Hematopoietic multipotent progenitor cell treated with erythropoietin and hydrocortisone succinate and interleukin-3 and kit ligand, for 17 days (in vitro differentiated cells): ENCODE data around the gene ZDHHC11B.
"Not testable (repeated sequence)": the region's sequence is repeated elsewhere in the genome, so short reads cannot be mapped to it uniquely, and the experiment has no call there.

Experiments used
- DNase-seq: peaks from one replicate; pipeline ENCODE4 v3.0.0-alpha.2; 2015; ENCODE audit warnings: low spot score

The ZDHHC11B gene

DNA sequence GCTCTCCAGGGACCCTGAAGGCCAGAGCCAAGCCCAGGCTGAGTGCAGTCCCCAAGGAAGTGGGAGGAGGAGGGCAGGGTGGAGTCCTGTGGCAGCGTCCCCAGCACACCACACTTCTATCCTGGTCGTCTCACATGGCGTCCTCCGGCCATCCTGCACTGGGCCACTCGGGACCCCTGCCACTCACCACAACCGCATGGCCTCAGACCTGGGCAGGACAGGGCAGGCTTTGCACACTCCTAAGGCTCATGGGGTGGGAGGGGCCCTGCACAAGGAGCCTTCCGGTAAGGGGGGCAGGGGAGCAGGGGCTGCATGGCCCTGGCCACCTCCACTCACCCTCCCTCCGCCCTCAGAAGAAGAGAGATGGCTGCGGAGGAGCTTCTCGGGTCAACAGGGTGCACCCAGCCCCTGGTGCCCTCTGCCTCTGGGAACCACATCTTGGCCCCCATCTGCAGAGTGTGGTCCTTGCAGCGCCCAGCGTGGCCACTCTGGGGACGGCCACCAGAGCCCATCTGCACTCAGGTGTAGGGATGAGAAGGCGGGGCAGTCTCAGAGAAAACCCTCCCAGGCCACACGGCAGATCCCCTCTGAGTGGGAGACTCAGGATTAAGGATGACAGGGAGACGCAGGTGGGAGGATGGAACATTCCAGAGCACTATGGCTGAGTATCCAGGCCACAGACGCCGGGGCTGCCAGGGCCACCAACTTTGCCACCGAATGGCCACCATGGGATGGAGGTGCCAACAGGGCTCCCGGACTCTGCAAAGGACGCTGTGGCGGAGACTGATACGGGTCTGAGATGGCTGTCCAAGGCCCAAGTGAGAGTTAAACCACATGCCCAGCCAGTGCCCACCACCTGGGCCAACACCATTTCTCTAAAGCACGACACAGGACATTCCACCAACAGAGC is 99.0 kb downstream of the ZDHHC11B start:
- DNase-seq: no peak

DNA sequence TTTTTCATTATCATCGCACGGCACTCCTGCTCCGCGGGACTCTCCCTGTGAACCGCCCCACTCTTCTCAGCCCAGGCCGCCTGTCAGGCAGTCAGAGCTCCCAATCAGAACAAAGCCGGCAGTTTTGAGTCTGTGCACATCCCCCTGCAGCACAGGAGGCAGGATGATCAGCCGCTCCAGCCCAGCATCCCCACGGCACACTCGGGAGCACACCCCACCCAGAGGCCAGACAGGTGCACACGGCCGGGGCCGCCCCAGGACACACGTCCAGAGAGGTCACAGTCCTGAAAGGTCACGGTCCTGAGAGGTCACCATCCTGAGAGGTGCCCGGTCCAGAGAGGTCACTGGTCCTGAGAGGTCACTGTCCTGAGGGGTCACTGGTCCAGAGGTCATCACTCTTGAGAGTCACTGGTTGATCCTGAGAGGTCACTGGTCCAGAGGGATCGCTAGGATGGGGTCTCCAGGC is 99.7 kb downstream of the ZDHHC11B start:
- DNase-seq: no peak

DNA sequence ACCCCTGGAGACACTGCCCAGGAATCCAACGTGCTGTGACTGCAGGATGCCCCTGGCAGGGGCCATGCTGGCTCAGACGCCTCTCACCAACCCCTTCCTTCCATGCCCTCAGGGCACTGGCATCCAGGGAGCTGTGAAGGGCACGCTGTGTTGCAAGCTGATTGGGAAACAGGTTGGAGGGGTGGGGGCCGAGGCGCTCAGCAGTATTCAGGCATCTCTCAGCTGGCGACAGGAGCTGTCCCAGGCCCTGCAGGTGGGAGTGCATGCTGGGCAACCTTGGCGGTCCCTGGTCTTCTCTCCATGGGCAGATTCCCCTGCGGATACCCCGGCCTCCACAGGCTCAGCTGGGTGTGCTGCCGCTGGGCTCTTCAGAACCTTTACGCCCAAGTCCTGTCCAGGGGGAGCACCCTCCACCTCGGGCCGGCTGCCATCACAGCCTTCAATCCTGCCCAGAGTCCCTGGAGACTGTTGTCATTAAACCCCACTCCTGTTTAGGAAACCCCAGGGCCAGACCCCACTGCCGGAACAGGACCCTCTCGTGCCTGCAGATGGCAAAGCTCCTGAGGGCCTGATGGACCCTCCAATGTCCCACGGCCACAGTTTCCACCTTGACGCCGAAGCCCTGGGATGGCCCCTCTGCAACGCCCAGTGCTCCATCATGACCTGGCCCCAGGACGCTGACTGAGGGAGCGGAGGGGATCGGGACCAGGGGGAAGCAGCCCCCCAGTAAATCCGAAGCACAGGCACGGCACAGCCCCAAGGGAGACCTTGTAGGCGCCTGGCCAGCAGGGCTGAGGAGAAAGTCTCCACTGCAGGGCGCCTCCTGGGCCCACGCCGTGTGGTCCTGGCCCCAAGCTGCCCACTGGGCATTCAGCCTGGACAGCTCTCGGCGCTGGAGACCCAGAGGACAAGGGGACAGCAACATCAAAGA is 100.7 kb downstream of the ZDHHC11B start:
- DNase-seq: no peak

DNA sequence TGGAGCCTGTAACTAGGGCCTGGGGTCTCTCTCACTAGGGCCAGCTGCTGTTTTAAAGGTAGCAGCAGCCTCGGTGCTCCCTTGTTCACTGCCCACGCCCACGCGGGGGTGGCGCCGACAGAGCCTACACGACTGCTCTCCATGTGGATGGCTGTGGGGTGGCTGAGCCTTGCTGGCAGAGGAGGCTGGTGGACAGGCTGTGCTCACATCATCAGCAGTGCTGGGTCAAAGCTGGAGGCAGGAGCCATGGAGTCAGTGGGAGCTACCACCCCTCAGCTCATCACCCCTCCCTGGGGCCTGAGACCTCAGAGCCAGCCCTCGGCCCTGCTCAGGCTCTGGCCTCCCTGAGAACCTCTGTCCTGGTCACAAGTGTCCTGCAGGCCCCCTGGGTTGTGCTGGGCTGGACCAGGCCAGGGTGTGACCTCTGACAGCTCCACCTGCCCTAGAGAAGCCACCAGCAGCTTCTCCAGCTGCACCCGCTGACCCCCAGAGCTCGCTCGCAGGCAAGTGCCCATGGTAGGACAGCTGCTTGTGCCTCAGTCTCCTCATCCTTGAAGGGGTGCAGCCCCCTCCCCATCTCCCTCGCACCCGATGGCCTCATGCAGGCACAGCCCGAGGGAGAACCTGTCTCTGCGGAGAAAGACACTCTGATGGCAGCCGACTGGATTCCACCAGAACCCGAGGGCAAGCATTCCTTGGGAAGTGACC is 101.7 kb downstream of the ZDHHC11B start:
- DNase-seq: not testable (repeated sequence)

DNA sequence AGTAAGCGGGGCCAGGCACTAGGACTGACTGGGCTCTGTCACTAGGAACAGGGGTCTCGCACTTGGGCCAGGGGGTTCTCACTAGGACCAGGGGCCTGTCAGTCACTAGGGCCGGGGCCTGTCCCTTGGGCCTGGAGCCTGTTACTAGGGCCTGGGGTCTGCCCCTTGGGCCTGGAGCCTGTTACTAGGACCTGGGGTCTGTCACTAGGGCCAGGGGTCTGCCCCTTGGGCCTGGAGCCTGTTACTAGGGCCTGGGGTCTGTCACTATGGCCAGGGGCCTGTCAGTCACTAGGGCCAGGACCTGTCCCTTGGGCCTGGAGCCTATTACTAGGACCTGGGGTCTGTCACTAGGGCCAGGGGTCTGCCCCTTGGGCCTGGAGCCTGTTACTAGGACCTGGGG is 102.3 kb downstream of the ZDHHC11B start:
- DNase-seq: not testable (repeated sequence)

DNA sequence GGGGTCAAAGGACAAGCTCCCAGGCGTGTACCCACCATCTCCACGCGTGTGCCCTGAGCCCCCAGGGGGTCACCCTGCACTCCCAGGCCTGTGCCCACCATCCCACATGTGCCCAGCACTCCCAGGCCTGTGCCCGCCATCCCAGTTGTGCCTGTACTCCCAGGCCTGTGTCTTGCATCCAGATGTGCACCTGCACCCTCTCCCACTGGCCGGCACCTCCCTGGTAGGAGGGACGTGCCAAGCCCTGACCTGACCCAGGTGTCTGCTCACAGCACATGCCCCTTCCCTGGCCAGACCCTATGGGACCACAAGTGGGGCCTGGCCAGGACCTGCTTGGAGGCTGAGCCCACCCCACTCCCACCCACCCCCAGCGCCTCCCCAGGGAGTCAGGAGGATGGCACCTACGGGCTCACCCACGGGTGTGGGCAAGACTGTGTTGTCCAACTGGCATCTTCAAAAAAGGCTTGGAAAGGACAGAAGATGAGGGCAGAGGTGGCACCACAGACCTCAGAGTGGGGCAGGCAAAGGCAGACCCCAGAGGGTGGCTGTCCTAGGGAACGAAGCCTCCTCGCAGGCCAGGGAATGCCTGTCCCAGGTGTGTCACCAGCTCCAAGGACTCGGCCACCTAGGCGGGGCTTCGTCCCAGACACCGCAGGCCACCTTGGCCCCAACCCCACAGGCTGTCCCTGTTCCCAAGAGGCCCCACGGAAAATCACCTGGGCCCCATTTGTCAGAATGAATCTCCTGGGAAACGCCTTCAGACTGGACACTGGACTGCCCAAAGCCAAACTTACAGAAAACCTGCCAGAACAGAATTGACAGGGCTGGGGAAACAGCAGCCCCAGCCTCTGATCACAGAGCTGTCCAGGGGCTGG is 103.0 kb downstream of the ZDHHC11B start:
- DNase-seq: not testable (repeated sequence)

DNA sequence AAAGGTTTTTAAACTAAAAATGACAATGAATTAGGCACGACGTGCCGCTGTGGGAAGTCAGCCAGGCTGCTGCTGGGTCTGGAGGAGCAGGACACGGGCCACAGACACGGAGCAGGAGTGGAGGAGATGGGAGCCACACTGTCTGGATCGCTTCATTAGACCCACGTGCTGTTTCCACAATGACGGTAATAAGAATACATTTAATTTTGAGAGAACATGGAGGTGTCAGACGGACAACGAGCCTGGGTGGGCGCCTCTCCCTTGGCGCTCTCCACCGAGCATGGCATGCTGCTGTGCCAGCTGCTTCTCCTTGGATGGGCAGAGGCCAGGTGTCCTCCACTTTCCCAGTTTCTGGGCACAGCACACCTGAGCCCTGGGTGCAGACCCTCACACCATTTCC is 103.7 kb downstream of the ZDHHC11B start:
- DNase-seq: not testable (repeated sequence)

DNA sequence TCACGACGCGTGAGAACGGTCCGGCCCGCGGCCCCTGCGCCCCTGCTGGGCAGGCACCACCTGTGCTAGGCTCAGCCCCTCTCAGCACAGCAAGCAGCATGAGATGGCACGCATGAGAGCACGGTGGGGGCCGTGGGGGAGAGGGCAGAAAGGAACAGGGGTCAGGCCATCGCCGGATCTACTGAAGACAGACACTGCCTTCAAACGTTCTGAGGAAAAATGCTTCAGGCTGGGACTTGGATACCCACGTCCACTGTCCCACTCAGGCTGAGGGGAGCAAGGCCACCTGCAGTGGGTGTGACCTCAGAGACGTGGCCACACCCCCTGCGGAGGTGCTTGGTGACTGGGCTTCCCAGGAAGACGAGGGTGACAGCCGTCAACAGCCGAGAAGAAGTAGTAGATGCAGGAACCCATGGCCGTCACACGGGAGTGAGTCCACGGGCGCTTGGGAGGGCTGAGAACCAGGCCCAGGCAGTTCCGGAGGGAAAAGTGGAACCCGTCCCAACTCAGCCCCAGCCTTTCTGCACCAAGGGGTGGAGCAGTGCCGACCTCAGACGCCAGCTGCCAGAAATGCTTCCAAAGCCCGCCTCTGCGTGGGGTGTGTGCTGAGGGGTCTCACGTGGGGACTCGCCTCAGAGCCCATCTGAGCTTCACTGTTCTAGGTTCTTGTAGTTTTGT is 104.3 kb downstream of the ZDHHC11B start:
- not testable (repeated sequence) for DNase-seq

DNA sequence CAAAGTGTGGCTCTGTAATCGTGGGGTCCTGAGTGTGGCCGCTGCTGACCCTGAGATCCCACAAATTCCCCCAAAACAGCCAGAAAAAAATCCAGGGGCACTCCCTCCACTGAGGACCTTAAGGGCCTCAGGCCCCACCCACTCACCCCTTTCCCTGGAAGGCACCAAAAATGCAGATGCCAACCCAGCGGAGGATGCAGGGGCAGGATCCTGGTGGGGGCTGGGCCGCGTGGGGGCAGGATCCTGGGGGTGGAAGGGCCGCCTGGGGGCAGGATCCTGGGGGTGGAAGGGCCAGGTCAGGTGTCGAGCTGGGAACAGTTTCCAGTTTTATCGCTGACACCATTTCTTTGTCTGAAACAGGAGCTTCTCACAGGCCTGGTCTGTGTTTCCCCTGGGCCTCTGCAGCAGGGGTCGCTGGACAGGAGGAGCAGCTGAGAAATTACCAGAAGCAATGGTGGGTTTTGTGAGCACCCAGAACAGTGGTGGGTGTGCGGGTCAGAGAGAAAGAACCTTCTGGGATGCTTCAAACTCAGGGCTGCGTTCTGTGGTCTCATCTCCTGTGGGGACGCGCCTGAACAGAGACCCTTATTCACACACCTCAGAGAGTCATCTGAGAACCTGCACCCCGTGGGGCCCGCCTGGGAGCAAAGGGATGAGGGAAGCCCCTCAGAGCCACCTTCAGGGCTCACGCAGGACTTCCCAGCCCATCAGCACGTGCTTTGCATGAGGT is 105.2 kb downstream of the ZDHHC11B start:
- not testable (repeated sequence) for DNase-seq

DNA sequence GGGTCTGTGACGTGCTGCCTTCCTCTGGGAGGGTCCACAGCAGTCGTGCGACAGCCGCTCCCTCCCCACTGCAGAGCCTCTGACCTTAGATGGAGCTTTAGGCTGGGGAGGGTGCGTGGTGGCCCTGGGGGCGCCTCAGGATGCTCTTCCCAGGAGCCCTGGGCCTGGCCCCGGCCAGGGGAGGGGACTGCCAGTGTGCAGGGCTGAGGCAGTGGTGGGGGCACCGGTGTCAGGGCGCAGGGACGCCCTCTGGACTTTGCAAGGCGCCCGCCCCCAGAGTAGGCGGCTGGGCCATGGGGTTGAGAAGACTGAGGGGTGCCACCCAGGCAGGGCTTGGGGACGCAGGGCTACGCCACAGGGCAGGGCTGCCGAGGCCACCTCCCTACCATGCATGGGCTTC is 106.0 kb downstream of the ZDHHC11B start:
- DNase-seq: not testable (repeated sequence)

DNA sequence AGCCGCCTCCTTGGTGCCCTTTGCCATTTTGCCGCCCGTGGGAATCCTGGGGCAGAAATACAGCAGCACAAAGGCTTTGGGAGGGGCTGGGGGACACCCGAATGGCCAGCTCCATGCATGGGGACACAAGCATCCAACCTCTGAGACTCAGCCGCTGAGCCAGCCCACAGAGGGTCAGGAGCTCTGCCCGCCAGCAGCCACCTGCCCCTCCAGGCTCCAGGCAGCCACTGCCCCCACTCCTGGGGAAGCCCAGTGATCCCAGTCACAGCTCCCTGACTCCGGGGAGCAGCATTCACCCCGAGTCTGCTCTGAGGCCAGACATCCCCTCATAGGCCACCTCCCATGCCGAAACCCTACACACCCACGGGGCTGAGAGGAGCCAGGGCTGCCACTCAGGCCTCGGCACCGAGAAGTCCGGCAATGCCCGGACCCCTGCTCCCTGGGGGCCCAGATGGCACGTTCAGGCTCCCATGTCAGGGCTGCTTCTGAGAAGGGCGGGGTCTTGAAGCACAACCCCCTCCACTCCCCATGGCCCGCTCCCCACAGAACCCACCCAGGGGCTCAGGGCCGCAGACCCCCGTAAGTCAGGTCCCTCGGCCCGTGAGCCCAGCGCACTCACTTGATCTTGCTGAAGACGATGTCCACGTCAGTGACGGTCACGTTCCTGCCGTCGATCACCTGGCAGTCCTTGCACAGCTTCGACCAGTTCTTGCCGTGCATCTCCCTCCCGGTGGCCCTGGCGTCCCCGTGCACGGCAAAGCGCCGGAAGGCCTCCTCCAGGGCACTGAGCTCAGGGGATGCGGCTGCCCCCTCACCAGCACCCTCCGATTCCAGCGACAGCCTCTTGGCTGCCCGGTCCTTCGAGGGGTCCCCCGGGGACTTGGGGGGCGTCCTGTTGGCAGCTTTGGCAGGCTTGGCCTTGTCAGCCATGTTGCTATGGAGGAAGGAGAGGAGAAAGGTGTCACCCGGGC is 107.1 kb downstream of the ZDHHC11B start:
- DNase-seq: no peak

DNA sequence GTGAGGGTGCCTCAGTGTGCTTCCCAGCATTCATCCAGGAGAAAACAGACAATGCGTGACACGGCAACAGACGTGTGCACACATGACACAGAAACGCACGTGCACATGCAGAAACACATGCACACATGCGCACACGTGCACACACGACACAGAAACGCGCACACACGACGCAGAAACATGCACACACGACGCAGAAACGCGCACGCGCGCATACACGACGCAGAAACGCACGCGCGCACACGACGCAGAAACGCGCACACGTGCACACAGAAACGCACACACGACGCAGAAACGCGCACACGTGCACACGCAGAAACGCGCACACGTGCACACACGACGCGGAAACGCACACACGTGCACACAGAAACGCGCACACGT is 107.8 kb downstream of the ZDHHC11B start:
- DNase-seq: no peak

DNA sequence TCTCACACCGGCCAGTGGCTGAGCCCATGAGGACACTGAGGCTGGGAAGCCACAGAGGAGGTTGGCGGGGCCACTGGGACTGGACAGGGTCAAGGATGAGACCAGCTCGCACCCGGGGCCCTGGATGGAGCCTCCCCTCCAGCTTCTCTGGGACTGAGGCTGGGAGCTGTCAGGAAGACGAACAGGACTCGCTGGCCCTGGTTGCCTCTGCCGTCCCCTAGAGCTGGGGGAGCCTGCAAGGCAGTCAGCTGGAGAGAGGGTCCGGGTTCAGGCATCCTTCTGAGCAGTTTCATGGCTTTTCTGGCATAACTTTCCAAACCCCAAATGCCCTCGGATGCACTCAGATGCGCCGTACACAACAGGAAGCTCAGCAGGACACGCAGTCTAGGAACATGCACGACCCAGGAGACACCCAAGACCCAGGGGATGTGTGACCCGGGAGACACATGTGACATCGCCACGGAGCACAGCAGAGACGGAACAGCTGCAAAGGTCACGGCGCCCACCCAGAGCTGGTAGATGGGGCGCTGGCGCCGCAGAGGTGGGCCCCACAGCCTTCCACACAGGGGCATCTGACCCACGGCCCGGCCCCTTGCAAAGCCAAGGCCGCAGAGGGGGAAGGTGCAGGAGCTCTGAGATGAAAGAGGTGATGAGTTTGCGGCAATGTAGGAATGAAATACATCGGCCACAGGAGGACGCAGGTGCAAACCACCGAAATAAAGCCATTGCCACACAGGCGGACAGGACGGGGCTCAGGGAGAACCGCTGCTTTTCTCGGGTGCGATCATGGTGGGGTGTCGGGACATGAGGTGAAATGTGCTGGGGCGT is 108.4 kb downstream of the ZDHHC11B start:
- no peak for DNase-seq

DNA sequence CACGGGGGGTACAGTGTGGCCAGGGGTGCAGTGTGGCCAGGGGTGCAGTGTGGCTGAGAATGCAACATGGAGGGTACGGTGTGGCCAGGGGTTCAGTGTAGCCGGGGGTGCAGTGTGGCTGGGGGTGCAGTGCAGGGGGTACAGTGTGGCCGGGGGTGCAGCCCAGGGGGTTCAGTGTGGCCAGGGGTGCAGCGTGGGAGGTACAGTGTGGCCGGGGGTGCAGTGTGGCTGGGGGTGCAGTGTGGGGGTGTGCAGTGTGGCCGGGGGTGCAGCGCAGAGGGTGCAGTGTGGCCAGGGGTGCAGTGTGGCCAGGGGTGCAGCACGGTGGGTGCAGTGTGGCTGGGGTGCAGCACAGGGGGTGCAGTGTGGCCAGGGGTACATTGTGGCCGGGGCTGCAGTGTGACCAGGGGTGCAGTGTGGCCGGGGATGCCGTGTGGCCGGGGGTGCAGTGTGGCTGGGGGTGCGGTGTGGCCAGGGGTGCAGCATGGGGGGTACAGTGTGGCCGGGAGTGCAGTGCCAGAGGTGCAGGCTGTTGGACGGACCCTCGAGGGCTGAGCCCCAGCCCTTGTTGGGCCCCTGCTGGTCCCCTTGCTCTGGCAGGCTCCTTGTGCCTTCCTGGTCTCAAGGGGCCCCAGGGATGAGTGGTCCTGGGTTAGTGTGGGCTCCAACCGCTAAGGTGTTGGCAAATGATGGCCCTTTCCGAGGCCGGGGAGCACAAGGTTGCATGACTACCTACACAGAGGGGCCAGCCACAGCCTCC is 109.2 kb downstream of the ZDHHC11B start:
- no peak for DNase-seq

DNA sequence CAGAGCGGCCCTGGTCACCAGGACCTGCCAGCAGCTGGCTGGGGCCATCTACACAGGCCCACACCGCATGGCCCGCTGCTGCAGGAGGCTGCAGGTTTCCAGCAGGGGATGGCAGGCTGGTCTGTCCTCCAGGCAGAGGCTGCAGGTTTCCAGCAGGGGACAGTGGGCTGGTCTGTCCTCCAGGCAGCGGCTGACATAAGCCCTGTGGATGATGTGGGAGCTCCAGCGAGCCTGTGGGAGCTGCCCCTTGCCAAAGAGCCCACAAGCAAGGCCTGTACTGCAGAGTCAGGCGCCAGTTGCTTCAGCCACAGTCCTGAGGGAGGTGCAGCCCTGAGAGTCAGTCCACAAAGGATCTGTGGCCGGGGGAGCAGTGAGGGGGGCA is 109.9 kb downstream of the ZDHHC11B start:
- DNase-seq: no peak

DNA sequence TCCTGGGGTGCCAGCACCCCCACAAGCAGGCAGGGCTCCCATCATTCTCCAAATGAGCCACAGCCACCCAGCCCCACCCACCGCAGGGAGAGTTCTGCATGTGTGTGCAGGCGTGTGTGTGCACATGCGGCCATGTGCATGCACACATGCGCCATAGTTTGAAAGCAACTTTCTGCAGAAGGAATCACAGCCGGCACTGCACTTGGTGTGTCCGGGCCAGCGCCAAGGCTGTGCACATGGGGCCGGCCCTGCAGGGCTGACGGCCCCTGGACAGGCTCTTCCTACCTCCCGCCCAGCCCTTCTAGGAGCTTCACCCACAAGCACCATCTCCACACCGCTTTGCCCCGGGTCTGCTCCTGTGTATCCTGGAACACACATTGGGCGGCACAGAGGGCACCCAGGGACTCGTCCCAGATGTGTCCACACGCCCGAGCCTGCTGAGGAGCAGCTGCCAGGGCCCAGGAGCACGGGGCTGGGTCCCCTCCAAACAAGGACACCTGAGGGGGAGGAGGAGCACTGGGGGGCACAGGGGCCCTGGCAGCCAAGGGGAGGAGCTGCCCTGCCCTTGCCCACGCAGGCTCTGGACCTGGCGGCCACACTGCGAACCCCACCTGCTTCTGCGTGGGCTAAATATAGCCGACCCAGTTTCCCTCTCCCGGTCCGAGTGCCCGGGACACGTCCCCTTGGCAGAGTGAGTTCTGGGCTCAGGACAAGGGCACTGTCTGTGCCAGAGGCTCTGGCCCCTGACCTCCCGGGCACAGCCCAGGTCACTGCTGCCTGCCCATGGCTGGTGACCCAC is 110.5 kb downstream of the ZDHHC11B start:
- no peak for DNase-seq
